Heart left ventricle (tissue), 13 donors: Measurements from ENCODE around the gene CDRT15L2.
"Not testable (repeated sequence)": the region's sequence is repeated elsewhere in the genome, so short reads cannot be mapped to it uniquely, and the experiment has no call there.

Experiments used
- POLR2A ChIP-seq, 2 donors: fragments of 450-650 bp; IDR thresholded peaks; one replicate each; pipeline ENCODE4 v1.6.1; 2017; ENCODE audit warnings: antibody characterized with exemption in 2 of 2, mild to moderate bottlenecking in 2 of 2, moderate library complexity in 2 of 2
- TF ChIP-seq, protein P1 (sequence below), 12 donors: fragments of 200-600 bp; sonication (generic) in 4 of 12; IDR thresholded peaks; one replicate each; pipeline versions ENCODE4 v1.5.0 to v1.8.0; 2018 to 2022; ENCODE audit warnings: antibody characterized with exemption in 12 of 12, mild to moderate bottlenecking in 5 of 12
- donor health status: ischemic (EF 13 %, LVEDD 7.1; RV severe dilation, severe dysfunction).
- donor health status: DM: no; HTN: yes; CAD: no.
- donor health status: DM: no; HTN: no; CAD: no.
- donor health status: ischemic (EF 25% LVEDD 6.9; RV normal size, moderate dysfunction).
- donor health status: ischemic (EF 25% LVEDD 5.7; RV mildly dilated, moderate dysfunction).
- donor health status: ischemic (EF 35%, LVEDD 5.7; RV mildly dilated, moderate dysfunction).
- donor health status: nonischemic (EF 11% LVEDD 7.7; RV severe dilation, severe dysfunction).
- donor health status: DM: yes; HTN: yes; CAD: no.
- donor health status: PGD.
- donor health status: ischemic (EF 29% LVEDD 5.4; RV normal size, mild dysfunction).
- donor health status: nonischemic (EF 23%, LVEDD 6.1; RV moderate dilation, normal function).

GRCh38 chr17:20573216-20573615 lies 6.3 kb upstream of the CDRT15L2 start:
- TF ChIP-seq, protein P1, sequence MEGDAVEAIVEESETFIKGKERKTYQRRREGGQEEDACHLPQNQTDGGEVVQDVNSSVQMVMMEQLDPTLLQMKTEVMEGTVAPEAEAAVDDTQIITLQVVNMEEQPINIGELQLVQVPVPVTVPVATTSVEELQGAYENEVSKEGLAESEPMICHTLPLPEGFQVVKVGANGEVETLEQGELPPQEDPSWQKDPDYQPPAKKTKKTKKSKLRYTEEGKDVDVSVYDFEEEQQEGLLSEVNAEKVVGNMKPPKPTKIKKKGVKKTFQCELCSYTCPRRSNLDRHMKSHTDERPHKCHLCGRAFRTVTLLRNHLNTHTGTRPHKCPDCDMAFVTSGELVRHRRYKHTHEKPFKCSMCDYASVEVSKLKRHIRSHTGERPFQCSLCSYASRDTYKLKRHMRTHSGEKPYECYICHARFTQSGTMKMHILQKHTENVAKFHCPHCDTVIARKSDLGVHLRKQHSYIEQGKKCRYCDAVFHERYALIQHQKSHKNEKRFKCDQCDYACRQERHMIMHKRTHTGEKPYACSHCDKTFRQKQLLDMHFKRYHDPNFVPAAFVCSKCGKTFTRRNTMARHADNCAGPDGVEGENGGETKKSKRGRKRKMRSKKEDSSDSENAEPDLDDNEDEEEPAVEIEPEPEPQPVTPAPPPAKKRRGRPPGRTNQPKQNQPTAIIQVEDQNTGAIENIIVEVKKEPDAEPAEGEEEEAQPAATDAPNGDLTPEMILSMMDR (IDR thresholded peaks at IDR 0.05): not testable (repeated sequence)
- TF ChIP-seq POLR2A (IDR thresholded peaks at IDR 0.05): not testable (repeated sequence)
